H1 (cell line): ENCODE data around the gene RBM44. TPM values are rescaled to one million over a fixed set of nuclear protein-coding genes. Genes with fewer than 3 reads are reported as not detected.

Experiments
- CTCF ChIA-PET: fragments of 300-600 bp; sonication (Branson Sonifier 250); formaldehyde crosslinking; loops from one replicate; lab custom pipeline; 2021; ENCODE audit not compliant: partially characterized antibody; lab: Charles Lee
- POLR2A ChIA-PET: fragments of 300-600 bp; sonication (Branson Sonifier 250); formaldehyde crosslinking; loops from one replicate; lab custom pipeline; 2021; ENCODE audit warnings: inconsistent platforms; ENCODE audit not compliant: partially characterized antibody; lab: Charles Lee
- DNase-seq, 2 experiments: peaks; one replicate each; pipeline versions ENCODE4 v3.0.0 to v3.0.0-alpha.2; 2010 to 2022; ENCODE audit warnings: low spot score in 2 of 2, low read depth in 1 of 2, mixed read lengths in 1 of 2
- FAIRE-seq: peaks from 2 replicates; lab custom pipeline; 2011; peaks lifted over from hg19 to GRCh38; lab: Jason Lieb, UNC
- H2AFZ ChIP-seq: 2 replicates; pipeline ENCODE4 v1.8.1; 2012; ENCODE audit warnings: low read length, inconsistent platforms
- H2AK5ac ChIP-seq: 2 replicates; pipeline ENCODE4 v1.6.1; 2013; ENCODE audit warnings: low read depth, low read length
- H2BK120ac ChIP-seq: replicated peaks from 2 replicates; pipeline ENCODE3; 2013; ENCODE audit warnings: low read depth, low read length, inconsistent platforms
- H2BK12ac ChIP-seq: 2 replicates; pipeline ENCODE4 v1.6.1; 2013; ENCODE audit warnings: low read depth, low read length
- H2BK15ac ChIP-seq: 2 replicates; pipeline ENCODE4 v1.6.1; 2013; ENCODE audit warnings: low read length
- H2BK20ac ChIP-seq: 2 replicates; pipeline ENCODE4 v1.6.1; 2013; ENCODE audit warnings: low read length
- H2BK5ac ChIP-seq: 2 replicates; pipeline ENCODE4 v1.6.1; 2013; ENCODE audit warnings: low read depth, low read length
- H3K14ac ChIP-seq: 2 replicates; pipeline ENCODE4 v1.6.1; 2013; ENCODE audit warnings: inconsistent platforms; ENCODE audit not compliant: insufficient read length
- H3K18ac ChIP-seq: 2 replicates; pipeline ENCODE4 v1.6.1; 2013; ENCODE audit warnings: low read length; ENCODE audit errors: extremely low read depth
- H3K23ac ChIP-seq: 2 replicates; pipeline ENCODE4 v1.6.1; 2013; ENCODE audit warnings: inconsistent platforms; ENCODE audit not compliant: insufficient read length
- H3K23me2 ChIP-seq: 2 replicates; pipeline ENCODE4 v1.6.1; 2013; ENCODE audit warnings: low read depth, low read length
- H3K27ac ChIP-seq: 2 replicates; pipeline ENCODE4 v1.6.1; 2011; ENCODE audit warnings: low read depth, low read length, inconsistent platforms
- H3K27me3 ChIP-seq, 4 experiments: replicated peaks in 1 of 4; 1 replicate in 1 of 4; 2 replicates in 3 of 4; pipeline versions ENCODE4 v1.6.1 to v1.8.1; 2011 to 2013; ENCODE audit warnings: low read length in 3 of 4, mild to moderate bottlenecking in 3 of 4, inconsistent platforms in 2 of 4, mixed read lengths in 2 of 4, moderate library complexity in 1 of 4; ENCODE audit not compliant: control insufficient read depth in 3 of 4, insufficient read depth in 3 of 4; ENCODE audit errors: extremely low read depth in 1 of 4
- H3K36me3 ChIP-seq, 4 experiments: 2 replicates each; pipeline versions ENCODE4 v1.6.1 to v1.8.1; 2011 to 2013; ENCODE audit warnings: mild to moderate bottlenecking in 4 of 4, low read length in 3 of 4, moderate library complexity in 2 of 4, control low read depth in 1 of 4, inconsistent platforms in 1 of 4; ENCODE audit not compliant: insufficient read depth in 4 of 4, control insufficient read depth in 2 of 4
- H3K4ac ChIP-seq: replicated peaks from 2 replicates; pipeline ENCODE3; 2013; ENCODE audit warnings: low read length, low read depth, mixed read lengths, inconsistent platforms; ENCODE audit not compliant: insufficient read length
- H3K4me1 ChIP-seq, 4 experiments: replicated peaks in 1 of 4; 1 replicate in 1 of 4; 2 replicates in 3 of 4; pipeline versions ENCODE4 v1.6.1 to v1.8.1; 2011 to 2013; ENCODE audit warnings: low read length in 3 of 4, inconsistent platforms in 2 of 4, mixed read lengths in 1 of 4; ENCODE audit not compliant: insufficient read depth in 4 of 4, control insufficient read depth in 3 of 4
- H3K4me2 ChIP-seq, 2 experiments: 2 replicates each; pipeline versions ENCODE4 v1.6.1 to v1.8.1; 2011 to 2013; ENCODE audit warnings: low read depth in 2 of 2, low read length in 2 of 2, control low read depth in 1 of 2, inconsistent platforms in 1 of 2, mild to moderate bottlenecking in 1 of 2; ENCODE audit not compliant: insufficient read depth in 1 of 2
- H3K4me3 ChIP-seq, 4 experiments: fragments of 200-600, 300-600 bp in 1 of 4; sonication (generic), shearing (Covaris generic), sonication (Bioruptor Twin) in 1 of 4; 2 replicates each; pipeline versions ENCODE4 v1.5.1 to v1.8.1; 2011 to 2016; ENCODE audit warnings: low read length in 4 of 4, low read depth in 3 of 4, control low read depth in 2 of 4, inconsistent platforms in 2 of 4, mild to moderate bottlenecking in 2 of 4, mixed read lengths in 1 of 4, moderate library complexity in 1 of 4; ENCODE audit not compliant: insufficient read depth in 2 of 4; ENCODE audit errors: extremely low read depth in 1 of 4
- H3K56ac ChIP-seq: replicated peaks from 2 replicates; pipeline ENCODE3; 2013; ENCODE audit warnings: low read depth, mild to moderate bottlenecking, mixed read lengths, low read length, inconsistent platforms; ENCODE audit not compliant: insufficient read length
- H3K79me1 ChIP-seq: 2 replicates; pipeline ENCODE4 v1.6.1; 2013; ENCODE audit warnings: low read depth, low read length, control low read depth
- H3K79me2 ChIP-seq, 2 experiments: 2 replicates each; pipeline versions ENCODE4 v1.6.1 to v1.8.1; 2012 to 2013; ENCODE audit warnings: low read length in 2 of 2, mild to moderate bottlenecking in 2 of 2, inconsistent platforms in 1 of 2; ENCODE audit not compliant: insufficient read depth in 2 of 2, control insufficient read depth in 1 of 2
- H3K9ac ChIP-seq, 4 experiments: replicated peaks in 1 of 4; 1 replicate in 1 of 4; 2 replicates in 3 of 4; pipeline versions ENCODE4 v1.6.1 to v1.8.1; 2011 to 2013; ENCODE audit warnings: low read depth in 3 of 4, low read length in 3 of 4, control low read depth in 2 of 4, mild to moderate bottlenecking in 2 of 4, moderate library complexity in 2 of 4, inconsistent platforms in 1 of 4; ENCODE audit errors: extremely low read depth in 1 of 4
- H3K9me3 ChIP-seq, 2 experiments: 2 replicates each; pipeline versions ENCODE4 v1.6.1 to v1.8.1; 2012 to 2013; ENCODE audit warnings: mild to moderate bottlenecking in 2 of 2, moderate library complexity in 2 of 2, control low read depth in 1 of 2, inconsistent platforms in 1 of 2, low read depth in 1 of 2, low read length in 1 of 2, mixed read lengths in 1 of 2; ENCODE audit not compliant: insufficient read depth in 2 of 2
- H4K20me1 ChIP-seq, 2 experiments: replicated peaks in 1 of 2; 2 replicates each; pipeline versions ENCODE3 to v1.8.1; 2011 to 2013; ENCODE audit warnings: inconsistent platforms in 2 of 2, low read length in 2 of 2, mild to moderate bottlenecking in 1 of 2; ENCODE audit not compliant: insufficient read depth in 2 of 2, control insufficient read depth in 1 of 2
- H4K5ac ChIP-seq: 2 replicates; pipeline ENCODE4 v1.6.1; 2013; ENCODE audit warnings: low read length, low read depth, mixed read lengths, inconsistent platforms; ENCODE audit not compliant: insufficient read length
- H4K8ac ChIP-seq: 2 replicates; pipeline ENCODE4 v1.8.0; 2013; ENCODE audit warnings: mild to moderate bottlenecking, moderate library complexity, low read length, inconsistent platforms; ENCODE audit not compliant: insufficient read depth; ENCODE audit errors: extremely low read depth
- H4K91ac ChIP-seq: replicated peaks from 2 replicates; pipeline ENCODE3; 2013; ENCODE audit warnings: low read length, mixed read lengths, inconsistent platforms; ENCODE audit not compliant: insufficient read length
- CTCF ChIP-seq, 3 experiments: IDR thresholded peaks; 1 replicate in 2 of 3; 2 replicates in 1 of 3; pipeline versions ENCODE4 v1.5.1 to v1.6.1; 2011; ENCODE audit warnings: low read length in 3 of 3, mild to moderate bottlenecking in 3 of 3, inconsistent platforms in 2 of 3, low read depth in 1 of 3, moderate library complexity in 1 of 3; ENCODE audit not compliant: insufficient read depth in 1 of 3; ENCODE audit errors: control extremely low read depth in 1 of 3
- FOSL1 ChIP-seq: IDR thresholded peaks from 2 replicates; pipeline ENCODE4 v1.6.1; 2011; ENCODE audit warnings: mild to moderate bottlenecking, low read depth, low read length, moderate library complexity; ENCODE audit not compliant: insufficient read depth
- JUN ChIP-seq: IDR thresholded peaks from 2 replicates; pipeline ENCODE4 v1.6.1; 2011; ENCODE audit warnings: low read depth, mild to moderate bottlenecking, improper control_type of control experiment, low read length
- MAFK ChIP-seq: IDR thresholded peaks from 2 replicates; pipeline ENCODE4 v1.6.1; 2012; ENCODE audit warnings: low read depth, mild to moderate bottlenecking, improper control_type of control experiment, low read length
- POLR2A ChIP-seq, 2 experiments: IDR thresholded peaks; 1 replicate in 1 of 2; 2 replicates in 1 of 2; pipeline ENCODE4 v1.6.1; 2011; ENCODE audit warnings: low read depth in 2 of 2, low read length in 2 of 2, mild to moderate bottlenecking in 2 of 2; ENCODE audit errors: control extremely low read depth in 1 of 2
- SAP30 ChIP-seq: fragments of 300-600 bp; sonication (generic); IDR thresholded peaks from 2 replicates; pipeline ENCODE4 v1.7.1; 2012; ENCODE audit warnings: low read length, moderate library complexity, mild to moderate bottlenecking, inconsistent platforms; ENCODE audit not compliant: insufficient read depth, insufficient replicate concordance
- SP4 ChIP-seq: IDR thresholded peaks from 2 replicates; pipeline ENCODE4 v1.6.1; 2012; ENCODE audit warnings: low read length, inconsistent platforms
- TBP ChIP-seq: IDR thresholded peaks from 2 replicates; pipeline ENCODE4 v1.6.1; 2011; ENCODE audit warnings: low read depth, low read length, improper control_type of control experiment
- WGBS, 2 experiments: shearing (Covaris generic) in 1 of 2; methylation state at CpG; one replicate each; pipeline versions ENCODE4 v1.1.6 to v1.1.7; 2013 to 2015; ENCODE audit warnings: low lambda C conversion rate in 2 of 2, mixed read lengths in 2 of 2, inconsistent platforms in 1 of 2, low coverage in 1 of 2, missing lambda C conversion rate in 1 of 2; ENCODE audit not compliant: insufficient replicate concordance in 2 of 2, insufficient coverage in 1 of 2, insufficient read length in 1 of 2; ENCODE audit errors: extremely low coverage in 1 of 2, missing lambda C conversion rate in 1 of 2; 5-methylcytosine and 5-hydroxymethylcytosine counted together
- polyA plus RNA-seq, 7 experiments: library from polyadenylated mRNA; depleted of rRNA in 3 of 7; stranded (reverse) in 5 of 7; unstranded in 2 of 7; fragments of >200 nt in 5 of 7; fragments of 200-250 nt in 2 of 7; gene quantifications; 1 replicate in 5 of 7; 2 replicates in 1 of 7; 4 replicates in 1 of 7; pipeline versions ENCODE4 v1.2.1 to v1.2.3, GENCODE V29; 2011 to 2013; ENCODE audit warnings: missing spikeins in 2 of 7, mixed read lengths in 2 of 7
- total RNA-seq: library from RNA; stranded (reverse); fragmentation: NEBNext Ultra II Directional; extraction: Animal tissue kit (Norgen Biotek cat#: 25700); gene quantifications from 2 replicates; pipeline ENCODE4 v1.2.1, GENCODE V29; 2021

RBM44 gene
- total and polyA plus RNA-seq, 2 of the 8 experiments (the other 6 are each of a cell fraction or from before 2014, with no cell fraction given) = 0.12 to 0.43 TPM

GRCh38 chr2:237823544-237823943, 25.0 kb downstream of the RBM44 start:
- Histone ChIP-seq H4K5ac (no peak overlapping the region), H3K79me2 (no peaks in the 10 kb centered on the region), H3K27me3 (no peaks in the 10 kb centered on the region), H3K36me3 (no peaks in the 10 kb centered on the region), H3K23ac (no peak overlapping the region), H3K23me2 (no peaks in the 10 kb centered on the region), H4K8ac (no peak overlapping the region), H3K4me3 (no peak overlapping the region), H3K4ac (no peak overlapping the region), H3K27ac (no peak overlapping the region), H4K91ac (no peak overlapping the region), H2BK15ac (no peak overlapping the region), H2AK5ac (no peak overlapping the region), H2BK12ac (no peak overlapping the region), H3K9me3 (no peaks in the 10 kb centered on the region), H3K18ac (no peak overlapping the region), H3K79me1 (no peaks in the 10 kb centered on the region), H2AFZ (no peak overlapping the region), H3K14ac (no peak overlapping the region), H2BK5ac (no peak overlapping the region), H4K20me1 (no peaks in the 10 kb centered on the region), H2BK120ac (no peak overlapping the region), H3K56ac (no peak overlapping the region), H3K4me1 (no peaks in the 10 kb centered on the region), H3K4me2 (no peak overlapping the region), H3K9ac (no peak overlapping the region), H2BK20ac (no peak overlapping the region)
- FAIRE-seq (no peak), DNase-seq (no peak)
- ChIA-PET POLR2A (no interaction called here), CTCF (no interaction called here)
- WGBS, 2 experiments = 100% methylated on average over 2 of the region's 2 CpGs; no CpG with 5 or more reads in 1 of the 2 experiments
- TF ChIP-seq JUN (no peak), POLR2A (IDR thresholded peaks at IDR 0.05; ENCODE audit: control extremely low read depth in 1 of 2, low read depth in 2 of 2, low read length in 2 of 2) (no peak), MAFK (no peak), SAP30 (no peak), CTCF (IDR thresholded peaks at IDR 0.05; ENCODE audit: control extremely low read depth in 1 of 3, insufficient read depth in 1 of 3, low read depth in 1 of 3, low read length in 3 of 3) (no peak), FOSL1 (no peak), SP4 (no peak), TBP (no peak)
